Stimulated activated CD4-positive, alpha-beta T cell treated with anti-CD3 and anti-CD28 coated beads, Interleukin-15, amount 100 ng/mL, for 1 hour (primary cell): ENCODE measurements around the gene CCNY.

Source experiments
- DNase-seq, 2 donors: peaks; one replicate each; pipeline ENCODE4 v3.0.0-alpha.2; 2020; ENCODE audit warnings: low read depth in 1 of 2, low spot score in 1 of 2

Gene CCNY

GRCh38 chr10:35448687-35449662 lies 112.7 kb downstream of the CCNY start:
- DNase-seq: no peak

GRCh38 chr10:35449944-35450343 lies 113.6 kb downstream of the CCNY start:
- DNase-seq: no peak

- DNase-seq: no peak
These were observed 115.1 kb downstream of the CCNY start for GRCh38 chr10:35451151-35452016.

- DNase-seq: no peak
These were observed 115.9 kb downstream of the CCNY start for GRCh38 chr10:35452171-35452570.

- DNase-seq: no peak
These were observed 116.5 kb downstream of the CCNY start for GRCh38 chr10:35452847-35453246.

GRCh38 chr10:35453855-35454532 lies 117.7 kb downstream of the CCNY start:
- DNase-seq: no peak

- no peak for DNase-seq
These were observed 119.9 kb downstream of the CCNY start for GRCh38 chr10:35456153-35456720.

GRCh38 chr10:35456784-35457183 lies 120.5 kb downstream of the CCNY start:
- no peak for DNase-seq

GRCh38 chr10:35458500-35459448 lies 122.5 kb downstream of the CCNY start:
- no peak for DNase-seq

- DNase-seq: no peak
These were observed 123.1 kb downstream of the CCNY start for GRCh38 chr10:35459449-35459847.

GRCh38 chr10:35460852-35461460 lies 124.6 kb downstream of the CCNY start:
- no peak for DNase-seq

GRCh38 chr10:35462491-35462934 lies 126.2 kb downstream of the CCNY start:
- no peak for DNase-seq

GRCh38 chr10:35463105-35463867 lies 127.0 kb downstream of the CCNY start:
- DNase-seq: no peak

- no peak for DNase-seq
These were observed 127.6 kb downstream of the CCNY start for GRCh38 chr10:35463878-35464277.

- no peak for DNase-seq
These were observed 128.6 kb downstream of the CCNY start for GRCh38 chr10:35464825-35465456.

GRCh38 chr10:35465673-35466072 lies 129.4 kb downstream of the CCNY start:
- no peak for DNase-seq

- no peak for DNase-seq
These were observed 129.9 kb downstream of the CCNY start for GRCh38 chr10:35466170-35466569.

GRCh38 chr10:35466661-35467060 lies 130.4 kb downstream of the CCNY start:
- no peak for DNase-seq
